ENCODE results near the gene HAUS2. TPM values are rescaled to one million over a fixed set of nuclear protein-coding genes. Genes with fewer than 3 reads are reported as not detected.

Gene HAUS2
- 10 to 100 TPM; 24.9 to 26.2 (median 26.1) TPM for total RNA-seq
- 25.1 TPM for total RNA-seq (2013)

DNA sequence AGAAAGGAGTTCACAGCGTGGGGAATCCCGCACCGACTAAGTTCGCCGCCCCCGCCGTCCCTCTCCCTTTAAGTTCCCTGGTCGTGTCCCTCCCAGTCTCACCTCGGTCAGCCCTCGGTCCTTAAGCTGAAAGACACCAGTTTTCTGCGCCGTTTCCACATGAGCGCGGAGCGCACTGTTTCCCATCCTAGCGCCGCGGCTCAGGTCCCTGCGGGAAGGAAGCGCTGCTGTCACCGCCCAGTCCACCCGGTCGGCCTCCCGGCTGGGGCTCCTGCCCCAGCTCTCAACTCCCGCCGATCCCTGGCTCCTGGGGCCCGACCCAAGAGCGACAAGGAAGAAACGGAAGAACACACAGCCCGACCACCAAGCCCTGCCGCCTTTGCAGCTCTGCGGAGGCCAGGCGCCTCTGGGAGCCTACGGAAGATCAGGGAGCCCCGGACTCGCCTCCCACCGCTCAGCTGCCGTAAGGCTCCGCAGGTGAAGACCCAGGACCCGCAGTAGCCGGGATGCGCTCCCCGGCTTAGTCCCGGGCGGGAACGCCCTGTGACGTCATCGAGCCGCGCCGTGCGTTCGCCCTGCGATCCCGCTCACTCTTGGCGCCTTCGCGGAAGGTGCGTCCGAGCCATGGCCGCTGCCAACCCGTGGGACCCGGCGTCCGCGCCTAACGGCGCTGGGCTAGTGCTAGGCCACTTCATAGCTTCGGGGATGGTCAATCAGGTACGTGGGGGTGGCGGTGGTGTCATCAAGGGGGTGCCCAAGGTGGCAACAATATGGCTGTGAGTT is at the start of gene HAUS2, which contains the start of gene LRRC57:
TSS of gene HAUS2 (plus strand) at position 590 of the 783 bp plus-strand sequence. CDS start at position 625, 35 bp downstream.
TSS of gene LRRC57 (minus strand) at position 545 of the 783 bp plus-strand sequence. CDS start at position 186, 359 bp downstream.
- H3K36me3 ChIP-seq (ENCODE audit: control insufficient read depth, insufficient read depth, low read length), result peaks cover 14% of the 10 kb centered on the region
- no peaks in the 10 kb centered on the region for H3K27me3 ChIP-seq (ENCODE audit: control insufficient read depth, insufficient read depth, low read length)
- H3K9me3 Mint-ChIP-seq, result no peaks in the 10 kb centered on the region
- H3K4me3 ChIP-seq (ENCODE audit: low read length), result peak within 1 kb of the TSS; percentile 96
- H3K36me3 Mint-ChIP-seq, result no peaks in the 10 kb centered on the region
- DNase-seq (peak; percentile 85 to 93), ATAC-seq (peak; percentile 86 to 91 (median 90))
- peak within 1 kb of the TSS; percentile 94 to 96 for H3K27ac Mint-ChIP-seq
- H3K27me3 Mint-ChIP-seq (ENCODE audit: low read depth in 2 of 2), result no peaks in the 10 kb centered on the region
- H3K27ac ChIP-seq (ENCODE audit: low read length), result peak within 1 kb of the TSS; percentile 84
- H3K4me3 Mint-ChIP-seq, result peak within 1 kb of the TSS; percentile 99
- peaks cover 36 to 37% of the 10 kb centered on the region in 2 donors for H3K4me1 Mint-ChIP-seq
- TF ChIP-seq, protein P1, sequence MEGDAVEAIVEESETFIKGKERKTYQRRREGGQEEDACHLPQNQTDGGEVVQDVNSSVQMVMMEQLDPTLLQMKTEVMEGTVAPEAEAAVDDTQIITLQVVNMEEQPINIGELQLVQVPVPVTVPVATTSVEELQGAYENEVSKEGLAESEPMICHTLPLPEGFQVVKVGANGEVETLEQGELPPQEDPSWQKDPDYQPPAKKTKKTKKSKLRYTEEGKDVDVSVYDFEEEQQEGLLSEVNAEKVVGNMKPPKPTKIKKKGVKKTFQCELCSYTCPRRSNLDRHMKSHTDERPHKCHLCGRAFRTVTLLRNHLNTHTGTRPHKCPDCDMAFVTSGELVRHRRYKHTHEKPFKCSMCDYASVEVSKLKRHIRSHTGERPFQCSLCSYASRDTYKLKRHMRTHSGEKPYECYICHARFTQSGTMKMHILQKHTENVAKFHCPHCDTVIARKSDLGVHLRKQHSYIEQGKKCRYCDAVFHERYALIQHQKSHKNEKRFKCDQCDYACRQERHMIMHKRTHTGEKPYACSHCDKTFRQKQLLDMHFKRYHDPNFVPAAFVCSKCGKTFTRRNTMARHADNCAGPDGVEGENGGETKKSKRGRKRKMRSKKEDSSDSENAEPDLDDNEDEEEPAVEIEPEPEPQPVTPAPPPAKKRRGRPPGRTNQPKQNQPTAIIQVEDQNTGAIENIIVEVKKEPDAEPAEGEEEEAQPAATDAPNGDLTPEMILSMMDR (IDR thresholded peaks at IDR 0.05), result no peak
- intact Hi-C loops (cut with micrococcal nuclease), result loop anchor here (2.0 to 5.0 kb wide), 4 partner anchors 26 to 102 kb away; partner anchors contain the start of genes SNAP23 and STARD9
- no peaks in the 10 kb centered on the region for H3K9me3 ChIP-seq (ENCODE audit: control insufficient read depth, insufficient read depth, low read length)
- H3K4me1 ChIP-seq (ENCODE audit: control insufficient read depth, insufficient read depth, low read length), result peaks cover 23% of the 10 kb centered on the region
- under 1% methylated on average over 71 of the region's 71 CpGs for WGBS (ENCODE audit: insufficient coverage)

DNA sequence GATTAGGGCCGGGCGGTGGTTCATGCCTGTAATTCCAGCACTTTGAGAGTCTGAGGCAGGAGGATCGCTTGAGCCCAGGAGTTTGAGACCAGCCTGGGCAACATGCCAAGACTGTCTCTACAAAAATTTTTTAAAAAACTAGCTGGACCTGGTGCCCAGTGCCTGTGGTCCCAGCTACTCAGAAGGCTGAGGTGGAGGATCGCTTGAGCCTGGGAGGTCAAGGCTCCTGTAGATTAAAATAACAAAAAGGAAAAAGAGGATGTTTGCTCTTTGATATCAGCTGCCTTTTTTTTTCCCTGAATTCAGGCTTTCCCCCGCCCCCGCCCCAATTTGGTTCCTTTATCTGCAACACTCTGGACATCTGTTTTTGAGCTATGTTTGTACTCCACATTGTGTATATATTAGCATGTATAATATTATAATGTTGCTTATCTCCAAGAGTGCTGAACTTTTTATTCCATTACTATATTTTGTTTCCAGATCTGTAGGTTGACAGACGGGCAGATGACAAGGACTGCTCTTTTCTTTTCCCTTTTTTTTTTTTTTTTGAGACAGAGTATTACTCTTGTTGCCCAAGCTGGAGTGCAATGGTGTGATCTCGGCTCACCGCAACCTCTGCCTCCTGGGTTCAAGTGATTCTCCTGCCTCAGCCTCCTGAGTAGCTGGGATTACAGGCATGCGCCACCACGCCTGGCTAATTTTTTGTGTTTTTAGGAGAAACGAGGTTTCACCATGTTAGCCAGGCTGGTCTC is 48.6 kb upstream of the HAUS2 start:
- ATAC-seq (no peak), DNase-seq (no peak)
- intact Hi-C loops (cut with micrococcal nuclease), result loop anchor here (5.0 to 10.0 kb wide), 2 partner anchors 47 to 155 kb away; partner anchors contain the start of genes HAUS2 and LRRC57
- H3K4me3 Mint-ChIP-seq, result no peak overlapping the region
- TF ChIP-seq, protein P1 (IDR thresholded peaks at IDR 0.05), result no peak
- H3K27me3 Mint-ChIP-seq (ENCODE audit: low read depth in 2 of 2), result no peaks in the 10 kb centered on the region
- Histone ChIP-seq H3K9me3 (ENCODE audit: control insufficient read depth, insufficient read depth, low read length) (no peaks in the 10 kb centered on the region), H3K4me1 (ENCODE audit: control insufficient read depth, insufficient read depth, low read length) (peaks cover 25% of the 10 kb centered on the region), H3K4me3 (ENCODE audit: low read length) (no peak overlapping the region), H3K27me3 (ENCODE audit: control insufficient read depth, insufficient read depth, low read length) (no peaks in the 10 kb centered on the region), H3K36me3 (ENCODE audit: control insufficient read depth, insufficient read depth, low read length) (no peaks in the 10 kb centered on the region), H3K27ac (ENCODE audit: low read length) (no peak overlapping the region)
- 89% methylated on average over 12 of the region's 12 CpGs for WGBS (ENCODE audit: insufficient coverage)
- H3K9me3 Mint-ChIP-seq, result no peaks in the 10 kb centered on the region
- H3K27ac Mint-ChIP-seq, result no peak overlapping the region
- H3K36me3 Mint-ChIP-seq, result no peaks in the 10 kb centered on the region
- H3K4me1 Mint-ChIP-seq, result peaks cover 44 to 47% of the 10 kb centered on the region in 2 donors

DNA sequence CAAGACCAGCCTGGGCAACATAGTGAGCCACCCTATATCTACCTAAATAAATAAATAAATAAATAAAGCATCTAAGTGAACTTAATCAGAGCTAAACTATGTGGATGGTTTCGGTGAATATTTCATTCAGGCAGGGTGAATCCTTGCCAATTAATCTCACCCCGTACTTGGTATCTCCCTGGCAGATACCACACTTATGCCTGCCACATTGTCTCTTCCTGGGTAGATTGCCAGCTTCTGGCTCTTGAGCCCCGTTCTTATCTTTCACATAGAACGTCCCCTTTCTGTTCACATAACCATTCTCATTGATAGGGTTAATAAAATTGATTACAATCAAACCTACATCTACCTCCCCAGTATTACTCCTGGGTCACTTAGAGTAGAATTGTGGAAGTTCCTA is 46.2 kb upstream of the HAUS2 start:
- DNase-seq (no peak), ATAC-seq (no peak)

More for the DNA sequence above, 46.2 kb upstream of the HAUS2 start:
- Mint-ChIP-seq H3K4me3 (no peak overlapping the region), H3K4me1 (peaks cover 23 to 29% of the 10 kb centered on the region in 2 donors), H3K36me3 (no peaks in the 10 kb centered on the region), H3K27me3 (ENCODE audit: low read depth in 2 of 2) (no peaks in the 10 kb centered on the region), H3K9me3 (no peaks in the 10 kb centered on the region), H3K27ac (no peak overlapping the region)
- WGBS (ENCODE audit: insufficient coverage), result 92% methylated on average over 4 of the region's 4 CpGs
- no peaks in the 10 kb centered on the region for H3K36me3 ChIP-seq (ENCODE audit: control insufficient read depth, insufficient read depth, low read length)
- no peak overlapping the region for H3K27ac ChIP-seq (ENCODE audit: low read length)
- peaks cover 14% of the 10 kb centered on the region for H3K4me1 ChIP-seq (ENCODE audit: control insufficient read depth, insufficient read depth, low read length)
- TF ChIP-seq, protein P1 (IDR thresholded peaks at IDR 0.05), result no peak
- H3K4me3 ChIP-seq (ENCODE audit: low read length), result no peak overlapping the region
- no peaks in the 10 kb centered on the region for H3K9me3 ChIP-seq (ENCODE audit: control insufficient read depth, insufficient read depth, low read length)
- no peaks in the 10 kb centered on the region for H3K27me3 ChIP-seq (ENCODE audit: control insufficient read depth, insufficient read depth, low read length)
- intact Hi-C loops (cut with micrococcal nuclease), result no loop called here
